ENCODE measurements around the gene CYLD.

- TF ChIP-seq CTCF (IDR thresholded peaks at IDR 0.05) (no peak), POLR2A (IDR thresholded peaks at IDR 0.05) (no peak)
Observed at GRCh38 chr16:50809561-50809960, 67.7 kb downstream of the CYLD start.

All from adrenal gland (tissue), 5 donors.